Fibroblast of lung (primary cell): ENCODE results near the gene OSBP2. TPM values are rescaled to one million over a fixed set of nuclear protein-coding genes. Genes with fewer than 3 reads are reported as not detected.

Experiments
- DNase-seq, 2 donors: peaks; one replicate each; pipeline versions ENCODE4 v3.0.0 to v3.0.0-alpha.2; 2010; ENCODE audit warnings: low read depth in 2 of 2
- H2AFZ ChIP-seq: 2 replicates; pipeline ENCODE4 v1.5.1; 2012; ENCODE audit warnings: low read length, control low read depth, inconsistent platforms
- H3K27ac ChIP-seq: 2 replicates; pipeline ENCODE4 v1.5.1; 2011; ENCODE audit warnings: low read length, control low read depth; ENCODE audit not compliant: insufficient read depth
- H3K27me3 ChIP-seq: 2 replicates; pipeline ENCODE4 v1.5.1; 2011; ENCODE audit warnings: mild to moderate bottlenecking, low read length; ENCODE audit not compliant: control insufficient read depth, insufficient read depth
- H3K36me3 ChIP-seq: 2 replicates; pipeline ENCODE4 v1.5.1; 2011; ENCODE audit warnings: low read length; ENCODE audit not compliant: control insufficient read depth, insufficient read depth
- H3K4me1 ChIP-seq: 2 replicates; pipeline ENCODE4 v1.5.1; 2011; ENCODE audit warnings: low read length; ENCODE audit not compliant: control insufficient read depth, insufficient read depth; ENCODE audit errors: extremely low read depth
- H3K4me2 ChIP-seq: 2 replicates; pipeline ENCODE4 v1.5.1; 2011; ENCODE audit warnings: low read length, control low read depth; ENCODE audit not compliant: insufficient read depth; ENCODE audit errors: extremely low read depth
- H3K4me3 ChIP-seq, 4 experiments: fragments of 200-600 bp in 1 of 4; sonication (generic) in 1 of 4; replicated peaks in 1 of 4; 2 replicates each; pipeline ENCODE4 v1.5.1; 2011 to 2016; ENCODE audit warnings: low read length in 4 of 4, low read depth in 3 of 4, mild to moderate bottlenecking in 3 of 4, control low read depth in 2 of 4, inconsistent platforms in 1 of 4, mixed read lengths in 1 of 4; ENCODE audit not compliant: insufficient read depth in 1 of 4; ENCODE audit errors: control extremely low read depth in 1 of 4
- H3K79me2 ChIP-seq: 2 replicates; pipeline ENCODE4 v1.5.1; 2012; ENCODE audit warnings: mild to moderate bottlenecking, low read length, inconsistent platforms; ENCODE audit not compliant: control insufficient read depth, insufficient read depth
- H3K9ac ChIP-seq: 2 replicates; pipeline ENCODE4 v1.5.1; 2011; ENCODE audit warnings: mild to moderate bottlenecking, low read length, control low read depth; ENCODE audit not compliant: insufficient read depth
- H3K9me3 ChIP-seq: 2 replicates; pipeline ENCODE4 v1.5.1; 2012; ENCODE audit warnings: low read depth, low read length; ENCODE audit not compliant: control insufficient read depth, insufficient read depth
- H4K20me1 ChIP-seq: 2 replicates; pipeline ENCODE4 v1.5.1; 2011; ENCODE audit warnings: low read length; ENCODE audit not compliant: control insufficient read depth, insufficient read depth; ENCODE audit errors: extremely low read depth
- EZH2 ChIP-seq: IDR thresholded peaks from 2 replicates; pipeline ENCODE4 v1.5.1; 2012; ENCODE audit warnings: low read length, control low read depth, mild to moderate bottlenecking; ENCODE audit errors: missing control alignments
- polyA plus RNA-seq, 2 donors: library from polyadenylated mRNA; depleted of rRNA in 1 of 2; stranded (reverse) in 1 of 2; unstranded in 1 of 2; fragments of >200 nt; gene quantifications; 2 replicates each; pipeline ENCODE4 v1.2.1, GENCODE V29; 2011 to 2012; ENCODE audit warnings: missing spikeins in 1 of 2
- total RNA-seq: library from RNA; depleted of rRNA; stranded (reverse); fragments of >200 nt; gene quantifications from 2 replicates; pipeline ENCODE4 v1.2.1, GENCODE V29; 2014
- TF ChIP-seq, protein P1 (sequence below), 2 donors: IDR thresholded peaks in 1 of 2; conservative IDR thresholded peaks in 1 of 2; 1 replicate in 1 of 2; 2 replicates in 1 of 2; pipeline ENCODE4 v1.5.1; 2011 to 2012; ENCODE audit warnings: low read length in 2 of 2, control low read depth in 1 of 2, inconsistent platforms in 1 of 2, low read depth in 1 of 2, mild to moderate bottlenecking in 1 of 2

OSBP2 gene
- total and polyA plus RNA-seq, 2 donors (not counting 1 experiment from before 2014, with no cell fraction given): 0.40 to 3.8 TPM

DNA sequence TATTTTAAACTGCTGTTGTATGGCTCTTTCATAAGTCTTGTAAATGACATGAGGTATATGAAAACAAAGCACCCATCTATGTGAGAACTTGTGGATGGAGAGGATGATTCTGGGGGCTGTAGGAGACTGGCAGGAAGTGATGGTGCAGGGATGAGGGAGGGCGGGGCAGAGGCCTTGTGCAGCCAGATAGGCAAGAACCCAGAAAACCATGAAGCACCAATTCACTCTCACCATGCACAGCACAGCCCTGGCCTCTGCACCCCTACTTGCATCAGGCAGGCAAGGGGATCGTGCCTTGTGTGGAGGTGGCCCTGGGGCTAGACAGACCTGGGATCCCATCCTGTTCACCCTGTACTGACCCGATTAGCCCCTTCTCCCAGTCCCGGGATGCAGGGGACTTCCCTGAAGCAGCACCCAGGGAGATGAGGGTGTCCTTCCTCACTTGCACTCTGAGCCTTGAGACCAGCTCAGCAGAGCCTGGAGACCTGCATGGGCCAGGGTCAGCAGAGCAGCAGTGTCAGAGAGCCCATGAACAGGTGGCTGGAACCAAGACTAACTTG, 188.4 kb downstream of the OSBP2 start:
- no peak for DNase-seq
- no peaks in the 10 kb centered on the region for H3K9me3 ChIP-seq
- no peak overlapping the region for H3K4me2 ChIP-seq
- no peak overlapping the region for H3K27ac ChIP-seq
- H3K79me2 ChIP-seq: no peaks in the 10 kb centered on the region
- no peaks in the 10 kb centered on the region for H3K4me1 ChIP-seq
- TF ChIP-seq, protein P1, sequence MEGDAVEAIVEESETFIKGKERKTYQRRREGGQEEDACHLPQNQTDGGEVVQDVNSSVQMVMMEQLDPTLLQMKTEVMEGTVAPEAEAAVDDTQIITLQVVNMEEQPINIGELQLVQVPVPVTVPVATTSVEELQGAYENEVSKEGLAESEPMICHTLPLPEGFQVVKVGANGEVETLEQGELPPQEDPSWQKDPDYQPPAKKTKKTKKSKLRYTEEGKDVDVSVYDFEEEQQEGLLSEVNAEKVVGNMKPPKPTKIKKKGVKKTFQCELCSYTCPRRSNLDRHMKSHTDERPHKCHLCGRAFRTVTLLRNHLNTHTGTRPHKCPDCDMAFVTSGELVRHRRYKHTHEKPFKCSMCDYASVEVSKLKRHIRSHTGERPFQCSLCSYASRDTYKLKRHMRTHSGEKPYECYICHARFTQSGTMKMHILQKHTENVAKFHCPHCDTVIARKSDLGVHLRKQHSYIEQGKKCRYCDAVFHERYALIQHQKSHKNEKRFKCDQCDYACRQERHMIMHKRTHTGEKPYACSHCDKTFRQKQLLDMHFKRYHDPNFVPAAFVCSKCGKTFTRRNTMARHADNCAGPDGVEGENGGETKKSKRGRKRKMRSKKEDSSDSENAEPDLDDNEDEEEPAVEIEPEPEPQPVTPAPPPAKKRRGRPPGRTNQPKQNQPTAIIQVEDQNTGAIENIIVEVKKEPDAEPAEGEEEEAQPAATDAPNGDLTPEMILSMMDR (conservative IDR thresholded peaks at IDR 0.05 in 1 of 2, IDR thresholded peaks at IDR 0.05 in 1 of 2; ENCODE audit: low read depth in 1 of 2, low read length in 2 of 2): no peak
- no peak for TF ChIP-seq EZH2
- H3K9ac ChIP-seq: no peak overlapping the region
- H4K20me1 ChIP-seq: no peaks in the 10 kb centered on the region
- H2AFZ ChIP-seq: no peak overlapping the region
- H3K4me3 ChIP-seq: no peak overlapping the region
- H3K36me3 ChIP-seq: no peaks in the 10 kb centered on the region
- H3K27me3 ChIP-seq: no peaks in the 10 kb centered on the region

DNA sequence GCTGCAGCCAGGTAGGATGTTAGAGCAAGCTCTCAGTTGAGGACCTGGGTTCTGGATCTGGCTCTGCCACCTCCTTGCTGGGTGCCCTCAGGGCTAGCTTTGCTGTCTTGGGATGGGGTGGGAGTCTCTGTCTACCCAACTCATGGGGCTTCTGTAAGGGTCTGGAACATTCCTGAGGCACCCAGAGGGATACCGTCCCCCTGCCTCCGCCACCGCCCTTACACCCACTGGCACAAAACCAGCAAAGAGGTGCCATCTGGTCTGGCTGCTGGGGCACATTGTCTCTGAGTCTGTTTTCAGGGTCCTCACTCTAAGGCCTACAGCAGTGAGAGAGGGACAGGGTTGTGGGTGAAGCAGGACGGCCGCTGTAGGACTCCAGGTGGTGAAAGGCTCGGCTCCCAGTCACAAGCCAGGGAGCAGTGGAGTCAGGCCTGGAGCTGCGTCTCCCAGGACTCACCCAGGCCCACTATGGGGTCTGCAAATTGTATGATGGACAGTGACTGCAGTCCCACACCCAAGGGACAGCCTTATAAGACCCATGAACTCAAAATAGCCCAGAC, 189.0 kb downstream of the OSBP2 start:
- TF ChIP-seq, protein P1 (conservative IDR thresholded peaks at IDR 0.05 in 1 of 2, IDR thresholded peaks at IDR 0.05 in 1 of 2; ENCODE audit: low read depth in 1 of 2, low read length in 2 of 2): no peak
- TF ChIP-seq EZH2: no peak
- H3K27ac ChIP-seq: no peak overlapping the region
- H3K4me2 ChIP-seq: no peak overlapping the region
- no peak overlapping the region for H3K9ac ChIP-seq
- no peaks in the 10 kb centered on the region for H3K79me2 ChIP-seq
- no peak overlapping the region for H3K4me3 ChIP-seq
- H3K27me3 ChIP-seq: no peaks in the 10 kb centered on the region
- no peaks in the 10 kb centered on the region for H3K36me3 ChIP-seq
- no peaks in the 10 kb centered on the region for H4K20me1 ChIP-seq
- no peaks in the 10 kb centered on the region for H3K4me1 ChIP-seq
- H2AFZ ChIP-seq: no peak overlapping the region
- no peaks in the 10 kb centered on the region for H3K9me3 ChIP-seq
- DNase-seq: no peak

DNA sequence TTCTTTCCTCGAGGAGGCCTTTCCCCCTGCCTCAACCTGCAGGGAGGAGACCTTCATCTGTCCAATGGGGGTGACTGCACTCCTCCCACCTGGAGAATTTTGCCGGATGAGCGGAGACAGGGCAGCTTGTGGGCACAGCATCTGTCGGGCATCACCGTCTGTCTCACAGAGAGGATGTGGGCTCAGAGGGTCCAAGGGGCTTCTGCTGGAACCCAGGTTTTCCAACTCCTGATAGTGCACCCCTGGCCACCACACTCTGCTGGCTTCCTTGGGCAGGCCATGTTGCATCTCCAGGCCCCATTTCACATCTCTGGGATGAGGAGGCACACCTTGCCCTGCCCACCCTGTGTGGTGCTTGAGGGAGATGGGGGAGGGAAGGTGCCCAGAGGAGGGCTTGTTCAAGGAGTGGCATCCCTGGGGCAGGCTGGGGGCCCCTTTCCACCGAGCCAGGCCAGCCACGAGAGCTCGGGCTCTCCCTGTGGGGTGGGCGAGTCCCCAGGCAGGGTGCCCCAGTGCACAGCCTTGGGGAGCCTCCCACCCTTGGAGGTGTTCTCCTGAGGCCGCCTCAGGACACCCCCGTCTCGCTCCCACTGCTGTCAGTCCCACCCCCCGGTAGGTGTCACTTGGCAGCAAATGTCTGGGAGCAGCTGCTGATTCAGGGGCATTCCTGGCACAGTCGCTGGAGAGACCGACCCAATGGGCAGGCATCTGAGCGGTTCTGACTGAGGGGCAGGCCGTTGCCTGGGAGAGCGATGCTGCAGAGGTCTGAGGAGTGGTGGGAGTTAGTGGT, 189.7 kb downstream of the OSBP2 start:
- Histone ChIP-seq H3K79me2 (no peaks in the 10 kb centered on the region), H3K4me3 (no peak overlapping the region), H4K20me1 (no peaks in the 10 kb centered on the region), H3K36me3 (no peaks in the 10 kb centered on the region), H3K9ac (no peak overlapping the region), H2AFZ (no peak overlapping the region), H3K27ac (no peak overlapping the region), H3K27me3 (no peaks in the 10 kb centered on the region), H3K4me2 (no peak overlapping the region), H3K9me3 (no peaks in the 10 kb centered on the region), H3K4me1 (no peaks in the 10 kb centered on the region)
- TF ChIP-seq, protein P1 (conservative IDR thresholded peaks at IDR 0.05 in 1 of 2, IDR thresholded peaks at IDR 0.05 in 1 of 2; ENCODE audit: low read depth in 1 of 2, low read length in 2 of 2): no peak
- no peak for TF ChIP-seq EZH2
- no peak for DNase-seq
